Neural cell (in vitro differentiated cells): Measurements from ENCODE around the gene SLAMF9.

Experiments
- EP300 ChIP-seq: fragments of 450-650 bp; conservative IDR thresholded peaks from 2 replicates; pipeline ENCODE4 v1.6.1; 2014; ENCODE audit warnings: antibody characterized with exemption, mild to moderate bottlenecking, moderate library complexity; ENCODE audit not compliant: poor library complexity, severe bottlenecking
- EZH2 ChIP-seq: fragments of 200-600, 300-800 bp; shearing (Covaris generic), sonication (generic); IDR thresholded peaks from 2 replicates; pipeline ENCODE4 v1.6.1; 2014; ENCODE audit warnings: antibody characterized with exemption, low read length, borderline replicate concordance, mild to moderate bottlenecking; ENCODE audit not compliant: insufficient read depth, poor library complexity, severe bottlenecking
- MXI1 ChIP-seq: fragments of 450-650 bp; conservative IDR thresholded peaks from 2 replicates; pipeline ENCODE4 v1.6.1; 2014; ENCODE audit warnings: antibody characterized with exemption, mild to moderate bottlenecking; ENCODE audit not compliant: poor library complexity, severe bottlenecking
- POLR2AphosphoS5 ChIP-seq: IDR thresholded peaks from 2 replicates; pipeline ENCODE4 v1.6.1; 2012
- REST ChIP-seq: IDR thresholded peaks from 2 replicates; pipeline ENCODE4 v1.6.1; 2012; ENCODE audit warnings: borderline replicate concordance
- SMC3 ChIP-seq: fragments of 450-650 bp; conservative IDR thresholded peaks from 2 replicates; pipeline ENCODE4 v1.6.1; 2014; ENCODE audit warnings: antibody characterized with exemption, mild to moderate bottlenecking, moderate library complexity; ENCODE audit not compliant: poor library complexity
- TAF1 ChIP-seq: IDR thresholded peaks from 2 replicates; pipeline ENCODE4 v1.6.1; 2012; ENCODE audit warnings: low read depth
- TF ChIP-seq, protein P1 (sequence below): fragments of 450-650 bp; IDR thresholded peaks from 2 replicates; pipeline ENCODE4 v1.5.1; 2014; ENCODE audit warnings: antibody characterized with exemption, mild to moderate bottlenecking, moderate library complexity; ENCODE audit not compliant: poor library complexity, severe bottlenecking

DNA sequence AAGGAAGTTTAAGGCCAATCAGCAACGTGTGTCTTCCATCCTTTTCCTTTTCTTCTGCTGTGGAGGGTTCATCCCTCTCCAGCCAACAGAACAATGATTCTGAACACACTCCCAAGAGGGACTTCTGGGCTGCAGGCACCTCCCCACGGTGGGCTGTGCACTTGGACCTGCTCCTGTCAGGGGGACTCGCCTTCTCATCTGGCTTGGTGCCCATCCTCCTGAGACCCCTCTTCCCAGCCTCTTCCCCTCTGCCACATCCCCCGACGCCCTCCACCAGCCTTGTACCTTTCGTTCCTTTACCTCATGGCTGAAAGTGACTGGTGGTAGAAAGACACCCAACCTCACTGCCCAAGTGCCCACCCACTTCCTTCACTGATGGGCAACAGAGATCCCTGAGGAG, 26.0 kb upstream of the SLAMF9 start:
- TF ChIP-seq TAF1 (no peak), SMC3 (no peak), MXI1 (no peak), EP300 (no peak), POLR2AphosphoS5 (no peak), EZH2 (no peak), REST (no peak)
- TF ChIP-seq, protein P1, sequence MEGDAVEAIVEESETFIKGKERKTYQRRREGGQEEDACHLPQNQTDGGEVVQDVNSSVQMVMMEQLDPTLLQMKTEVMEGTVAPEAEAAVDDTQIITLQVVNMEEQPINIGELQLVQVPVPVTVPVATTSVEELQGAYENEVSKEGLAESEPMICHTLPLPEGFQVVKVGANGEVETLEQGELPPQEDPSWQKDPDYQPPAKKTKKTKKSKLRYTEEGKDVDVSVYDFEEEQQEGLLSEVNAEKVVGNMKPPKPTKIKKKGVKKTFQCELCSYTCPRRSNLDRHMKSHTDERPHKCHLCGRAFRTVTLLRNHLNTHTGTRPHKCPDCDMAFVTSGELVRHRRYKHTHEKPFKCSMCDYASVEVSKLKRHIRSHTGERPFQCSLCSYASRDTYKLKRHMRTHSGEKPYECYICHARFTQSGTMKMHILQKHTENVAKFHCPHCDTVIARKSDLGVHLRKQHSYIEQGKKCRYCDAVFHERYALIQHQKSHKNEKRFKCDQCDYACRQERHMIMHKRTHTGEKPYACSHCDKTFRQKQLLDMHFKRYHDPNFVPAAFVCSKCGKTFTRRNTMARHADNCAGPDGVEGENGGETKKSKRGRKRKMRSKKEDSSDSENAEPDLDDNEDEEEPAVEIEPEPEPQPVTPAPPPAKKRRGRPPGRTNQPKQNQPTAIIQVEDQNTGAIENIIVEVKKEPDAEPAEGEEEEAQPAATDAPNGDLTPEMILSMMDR = no peak
